Calu3 (cell line): ENCODE data around the gene MTX2. TPM values are rescaled to one million over a fixed set of nuclear protein-coding genes. Genes with fewer than 3 reads are reported as not detected.

Experiments
- BruUV-seq: library from RNA; stranded (reverse); fragments of 400-500 nt; replicated peaks from 2 replicates; lab custom pipeline; 2021; lab: Mats Ljungman, UMichigan
- CTCF ChIA-PET: fragments of 300-600 bp; sonication (Branson Sonifier 250); formaldehyde crosslinking; loops from one replicate; lab custom pipeline; 2022; ENCODE audit warnings: antibody characterized with exemption; lab: Charles Lee
- DNase-seq: peaks from one replicate; pipeline ENCODE4 v3.0.0; 2022
- H3K27ac Mint-ChIP-seq: one replicate; pipeline ENCODE4 v1.8.0; 2022; ENCODE audit warnings: mixed read lengths; ENCODE audit not compliant: unreplicated experiment
- H3K27me3 Mint-ChIP-seq: one replicate; pipeline ENCODE4 v1.8.0; 2022; ENCODE audit warnings: mixed read lengths; ENCODE audit not compliant: unreplicated experiment
- H3K36me3 Mint-ChIP-seq: one replicate; pipeline ENCODE4 v1.8.0; 2022; ENCODE audit warnings: mild to moderate bottlenecking, moderate library complexity, mixed read lengths; ENCODE audit not compliant: insufficient read depth, unreplicated experiment
- H3K4me1 Mint-ChIP-seq: one replicate; pipeline ENCODE4 v1.8.0; 2022; ENCODE audit warnings: mild to moderate bottlenecking, low read depth, mixed read lengths; ENCODE audit not compliant: unreplicated experiment
- H3K4me3 Mint-ChIP-seq: one replicate; pipeline ENCODE4 v1.8.0; 2022; ENCODE audit warnings: mild to moderate bottlenecking, low read depth, moderate library complexity, mixed read lengths; ENCODE audit not compliant: unreplicated experiment
- H3K9me3 Mint-ChIP-seq: one replicate; pipeline ENCODE4 v1.8.0; 2022; ENCODE audit warnings: low read depth, mixed read lengths; ENCODE audit not compliant: unreplicated experiment
- CTCF ChIP-seq: fragments of 200-600 bp; IDR thresholded peaks from one replicate; pipeline ENCODE4 v1.8.0; 2022; ENCODE audit warnings: antibody characterized with exemption; ENCODE audit not compliant: unreplicated experiment
- intact Hi-C: fragments of 100-400 bp; cut with micrococcal nuclease; formaldehyde crosslinking; loops from one replicate; pipeline ENCODE4 v1.10.0; 2022; ENCODE audit not compliant: unreplicated experiment
- total RNA-seq: library from RNA; stranded (reverse); gene quantifications from 2 replicates; pipeline ENCODE4 v1.2.3, GENCODE V29; 2022

MTX2 gene
- total RNA-seq, 1 experiment from 2014 or later: 44.7 TPM

- H3K27ac Mint-ChIP-seq: no peak overlapping the region
- intact Hi-C loops: no loop called here
- H3K27me3 Mint-ChIP-seq: no peaks in the 10 kb centered on the region
- BruUV-seq: no TSS peak
- no peak for DNase-seq
- CTCF ChIA-PET: interaction anchor here (0.7 kb wide), 1 partner anchor 1112 kb away, joined by 3 read pairs; no protein-coding TSS in a partner anchor
- no peaks in the 10 kb centered on the region for H3K9me3 Mint-ChIP-seq
- no peak for TF ChIP-seq CTCF
- H3K36me3 Mint-ChIP-seq: no peaks in the 10 kb centered on the region
- H3K4me3 Mint-ChIP-seq: no peak overlapping the region
- no peaks in the 10 kb centered on the region for H3K4me1 Mint-ChIP-seq
Measured at GRCh38 chr2:176237456-176237855, 31.8 kb upstream of the MTX2 start.

- TF ChIP-seq CTCF: no peak
- Mint-ChIP-seq H3K27me3 (no peaks in the 10 kb centered on the region), H3K36me3 (no peaks in the 10 kb centered on the region), H3K4me1 (no peaks in the 10 kb centered on the region), H3K27ac (no peak overlapping the region), H3K9me3 (no peaks in the 10 kb centered on the region), H3K4me3 (no peak overlapping the region)
- CTCF ChIA-PET: no interaction called here
- intact Hi-C loops: no loop called here
- DNase-seq: no peak
- BruUV-seq: no TSS peak
Measured at GRCh38 chr2:176239031-176239430, 30.2 kb upstream of the MTX2 start.

GRCh38 chr2:176240301-176240700 lies 28.9 kb upstream of the MTX2 start:
- TF ChIP-seq CTCF: no peak
- CTCF ChIA-PET: no interaction called here
- no peaks in the 10 kb centered on the region for H3K4me1 Mint-ChIP-seq
- DNase-seq: no peak
- H3K36me3 Mint-ChIP-seq: no peaks in the 10 kb centered on the region
- H3K27me3 Mint-ChIP-seq: no peaks in the 10 kb centered on the region
- H3K9me3 Mint-ChIP-seq: no peaks in the 10 kb centered on the region
- BruUV-seq: no TSS peak
- intact Hi-C loops: no loop called here
- H3K27ac Mint-ChIP-seq: no peak overlapping the region
- no peak overlapping the region for H3K4me3 Mint-ChIP-seq

GRCh38 chr2:176242276-176242675 lies 27.0 kb upstream of the MTX2 start:
- H3K4me3 Mint-ChIP-seq: no peak overlapping the region

More at GRCh38 chr2:176242276-176242675, 27.0 kb upstream of the MTX2 start:
- DNase-seq: no peak
- Mint-ChIP-seq H3K36me3 (no peaks in the 10 kb centered on the region), H3K9me3 (no peaks in the 10 kb centered on the region), H3K4me1 (no peaks in the 10 kb centered on the region), H3K27ac (no peak overlapping the region), H3K27me3 (no peaks in the 10 kb centered on the region)
- CTCF ChIA-PET: interaction anchor here (0.6 kb wide), 1 partner anchor 72 kb away, joined by 3 read pairs; no protein-coding TSS in a partner anchor
- BruUV-seq: no TSS peak
- no peak for TF ChIP-seq CTCF
- intact Hi-C loops: no loop called here
